HG02571 (cell line): ENCODE data around the gene WDR64.
"Not testable (repeated sequence)": the region's sequence is repeated elsewhere in the genome, so short reads cannot be mapped to it uniquely, and the experiment has no call there.

Source experiments
- ATAC-seq: cut with Tn5 transposase; IDR thresholded peaks from one replicate; pipeline ENCODE4 v1.9.1; 2021; ENCODE audit warnings: mild to moderate bottlenecking, moderate library complexity; ENCODE audit not compliant: unreplicated experiment

The WDR64 gene

GRCh38 chr1:241698177-241698576 is 46.1 kb downstream of the WDR64 start:
- ATAC-seq, result no peak

- ATAC-seq, result no peak
Measured at GRCh38 chr1:241701483-241702295, 49.6 kb downstream of the WDR64 start.

GRCh38 chr1:241702442-241703373 is 50.6 kb downstream of the WDR64 start:
- no peak for ATAC-seq

- not testable (repeated sequence) for ATAC-seq
Measured at GRCh38 chr1:241703739-241704138, 51.7 kb downstream of the WDR64 start.

GRCh38 chr1:241706257-241706656 is 54.2 kb downstream of the WDR64 start:
- ATAC-seq, result no peak

- no peak for ATAC-seq
Measured at GRCh38 chr1:241706967-241707366, 54.9 kb downstream of the WDR64 start.

- no peak for ATAC-seq
Measured at GRCh38 chr1:241707442-241707841, 55.4 kb downstream of the WDR64 start.

GRCh38 chr1:241711326-241711725 is 59.2 kb downstream of the WDR64 start:
- no peak for ATAC-seq

GRCh38 chr1:241713316-241713715 is 61.2 kb downstream of the WDR64 start:
- no peak for ATAC-seq

GRCh38 chr1:241714321-241715218 is 62.5 kb downstream of the WDR64 start:
- no peak for ATAC-seq

GRCh38 chr1:241715435-241715834 is 63.4 kb downstream of the WDR64 start:
- ATAC-seq, result no peak

- ATAC-seq, result no peak
Measured at GRCh38 chr1:241715956-241716355, 63.9 kb downstream of the WDR64 start.

- ATAC-seq, result no peak
Measured at GRCh38 chr1:241716915-241717656, 65.0 kb downstream of the WDR64 start.

- ATAC-seq, result no peak
Measured at GRCh38 chr1:241717975-241718374, 65.9 kb downstream of the WDR64 start.

- ATAC-seq, result no peak
Measured at GRCh38 chr1:241721011-241721410, 68.9 kb downstream of the WDR64 start.

GRCh38 chr1:241722947-241723346 is 70.9 kb downstream of the WDR64 start:
- ATAC-seq, result no peak

GRCh38 chr1:241724741-241725356 is 72.8 kb downstream of the WDR64 start:
- ATAC-seq, result no peak

GRCh38 chr1:241730031-241730430 is 78.0 kb downstream of the WDR64 start:
- no peak for ATAC-seq

GRCh38 chr1:241733899-241734298 is 81.8 kb downstream of the WDR64 start:
- no peak for ATAC-seq

- ATAC-seq, result no peak
Measured at GRCh38 chr1:241734533-241734932, 82.5 kb downstream of the WDR64 start.
